SHP77 treated with DMSO at 0.1 percent for 48 hours (cell line): Measurements from ENCODE around the gene KPNA3.
"Not testable (repeated sequence)": the region's sequence is repeated elsewhere in the genome, so short reads cannot be mapped to it uniquely, and the experiment has no call there.

ENCODE experiments used
- DNase-seq: peaks from one replicate; lab custom pipeline; 2025; lab: John Stamatoyannopoulos, UW

Gene KPNA3

DNA sequence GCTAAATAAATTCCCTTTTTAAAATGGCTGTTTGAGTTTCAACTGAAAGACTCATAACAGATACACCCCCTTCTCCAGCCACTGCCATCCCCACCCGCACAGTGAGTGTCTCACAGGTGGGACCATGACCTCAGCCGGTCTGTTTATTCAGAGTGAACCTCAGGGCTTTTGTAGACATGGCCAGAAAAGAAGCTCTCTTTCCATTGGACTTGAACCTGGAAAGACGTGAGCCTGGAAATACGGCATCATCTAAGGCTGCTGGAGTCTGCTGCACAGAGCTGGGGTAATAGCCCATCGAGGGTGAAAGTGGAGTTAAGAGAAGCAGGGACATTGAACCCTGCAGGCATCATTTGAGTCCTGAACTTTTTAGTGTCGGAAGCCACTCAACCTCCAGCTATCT lies 15.2 kb upstream of the KPNA3 start:
- DNase-seq, result no peak

DNA sequence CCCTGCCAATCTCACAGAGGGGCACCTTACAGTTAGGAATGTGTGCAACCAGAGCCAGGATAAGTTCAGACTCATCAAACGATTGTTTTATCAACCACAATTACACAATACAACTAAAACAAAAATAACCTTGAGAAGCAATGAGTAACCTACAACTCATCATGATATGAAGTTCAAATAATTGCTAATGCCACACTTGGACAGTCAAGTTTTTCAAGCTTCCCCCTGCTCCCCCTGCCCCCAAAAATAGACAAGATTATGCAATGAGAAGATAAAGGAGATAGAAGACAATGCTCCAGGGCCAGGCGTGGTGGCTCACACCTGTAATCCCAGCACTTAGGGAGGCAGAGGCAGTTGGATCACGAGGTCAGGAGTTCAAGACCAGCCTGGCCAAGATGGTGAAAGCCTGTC lies 13.6 kb upstream of the KPNA3 start:
- no peak for DNase-seq

DNA sequence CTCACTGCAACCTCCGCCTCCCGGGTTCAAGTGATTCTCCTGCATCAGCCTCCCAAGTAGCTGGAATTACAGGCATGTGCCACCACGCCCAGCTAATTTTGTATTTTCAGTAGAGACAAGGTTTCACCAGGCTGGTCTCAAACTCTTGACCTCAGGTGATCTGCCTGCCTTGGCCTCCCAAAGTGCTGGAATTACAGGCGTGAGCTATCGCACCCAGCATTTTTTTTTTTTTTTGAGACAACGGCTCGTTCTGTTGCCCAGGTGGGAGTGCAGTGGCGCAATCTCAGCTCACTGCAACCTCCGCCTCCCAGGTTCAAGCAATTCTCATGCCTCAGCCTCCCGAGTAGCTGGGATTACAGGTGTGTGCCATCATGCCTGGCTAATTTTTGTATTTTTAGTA lies 10.6 kb upstream of the KPNA3 start:
- DNase-seq, result not testable (repeated sequence)

DNA sequence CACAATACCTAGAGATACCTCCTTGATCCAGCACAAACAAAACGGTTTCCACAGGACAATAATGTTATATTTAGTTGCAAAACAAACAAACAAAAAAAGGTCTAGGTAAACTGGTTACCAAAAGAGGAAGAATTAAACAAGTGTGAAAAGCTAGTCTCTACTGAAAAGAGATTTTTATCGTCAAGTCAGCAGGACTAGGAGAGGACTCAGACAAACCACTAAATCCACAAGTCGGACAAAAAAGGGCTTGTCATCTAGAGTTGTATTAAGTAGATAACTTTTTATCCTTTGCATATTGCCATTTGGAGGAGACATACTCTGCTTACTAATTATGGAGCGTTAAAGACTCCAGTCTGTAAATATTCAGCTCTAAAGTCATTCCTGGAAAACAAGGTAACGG lies 9.9 kb upstream of the KPNA3 start:
- DNase-seq, result no peak

DNA sequence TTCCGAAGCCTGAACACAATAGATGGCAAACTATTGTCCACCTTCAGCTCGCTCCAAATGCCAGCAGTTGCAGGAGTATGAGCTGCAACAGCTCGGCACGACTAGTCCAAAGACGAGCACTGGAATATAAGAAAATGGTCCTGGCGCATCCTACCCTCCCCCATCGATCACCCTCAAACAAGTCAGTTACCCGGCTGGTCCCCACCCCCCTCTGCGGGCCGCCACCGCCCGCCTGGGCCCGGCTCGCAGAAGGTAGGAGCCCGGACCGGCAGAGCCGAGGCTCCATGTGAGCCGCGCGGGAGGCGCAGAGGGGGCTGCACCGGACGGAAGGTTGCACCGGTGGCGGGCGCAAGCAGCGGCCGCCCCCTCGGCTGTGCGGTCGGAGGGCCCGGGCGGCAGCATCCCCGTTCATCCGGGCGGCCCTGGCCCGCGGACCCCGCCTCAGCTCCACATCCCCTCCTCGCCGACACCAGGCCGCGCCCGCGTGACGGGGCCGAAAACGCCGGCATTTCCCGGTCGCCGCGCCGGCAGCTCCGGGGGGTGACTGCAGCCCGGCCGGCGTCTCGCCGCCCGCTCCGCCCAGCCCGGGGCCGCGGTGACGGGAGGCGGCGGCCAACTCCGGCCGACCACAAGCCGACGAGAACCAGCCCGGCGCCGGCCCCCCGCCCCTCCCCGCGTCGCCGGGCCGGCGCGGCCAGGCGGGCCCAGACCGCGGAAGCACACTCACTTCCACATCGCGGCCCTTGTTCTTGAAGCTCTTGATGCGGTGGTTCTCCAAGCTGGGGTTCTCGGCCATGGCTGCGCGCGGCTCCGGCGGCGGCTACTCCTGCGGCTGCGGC lies 552 bp downstream of the KPNA3 start:
- DNase-seq, result peak; percentile 9

DNA sequence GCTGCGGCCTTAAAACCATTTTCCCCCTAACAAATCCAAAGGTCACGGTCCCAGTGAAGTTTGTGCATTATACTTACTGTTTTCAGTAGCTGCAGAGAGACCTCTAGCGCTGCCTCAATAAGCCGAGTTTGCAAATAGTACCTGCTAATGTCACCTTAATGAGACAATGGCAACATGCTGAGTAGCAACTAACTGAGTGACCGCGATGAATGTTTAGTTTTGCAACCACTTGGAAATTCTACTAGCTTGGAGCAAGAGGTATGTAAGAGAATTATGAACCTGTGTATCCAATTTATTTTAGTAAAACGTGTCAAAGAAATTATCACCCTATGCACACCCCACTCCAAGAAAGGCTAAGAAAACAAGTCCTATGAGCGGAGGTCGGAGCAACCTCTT lies 1.2 kb downstream of the KPNA3 start:
- peak; percentile 9 for DNase-seq

DNA sequence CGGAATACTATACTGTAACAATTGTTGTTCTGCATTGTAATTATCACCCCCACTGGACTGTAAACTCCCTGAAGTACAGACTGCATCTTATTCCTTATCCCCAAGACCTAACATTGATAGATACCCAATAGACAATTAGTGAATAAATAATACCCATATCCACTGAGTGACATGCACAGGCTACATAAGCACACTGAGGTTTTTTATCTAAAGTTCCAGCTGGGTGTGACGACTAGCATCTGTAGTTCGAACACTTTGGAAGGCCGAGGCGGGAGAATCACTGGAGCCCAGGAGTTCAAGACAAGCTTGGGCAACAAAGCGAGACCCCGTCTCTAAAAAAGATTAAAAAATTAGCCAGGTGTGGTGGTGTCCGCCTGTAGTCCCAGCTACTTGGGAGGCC lies 2.5 kb downstream of the KPNA3 start:
- DNase-seq, result no peak

DNA sequence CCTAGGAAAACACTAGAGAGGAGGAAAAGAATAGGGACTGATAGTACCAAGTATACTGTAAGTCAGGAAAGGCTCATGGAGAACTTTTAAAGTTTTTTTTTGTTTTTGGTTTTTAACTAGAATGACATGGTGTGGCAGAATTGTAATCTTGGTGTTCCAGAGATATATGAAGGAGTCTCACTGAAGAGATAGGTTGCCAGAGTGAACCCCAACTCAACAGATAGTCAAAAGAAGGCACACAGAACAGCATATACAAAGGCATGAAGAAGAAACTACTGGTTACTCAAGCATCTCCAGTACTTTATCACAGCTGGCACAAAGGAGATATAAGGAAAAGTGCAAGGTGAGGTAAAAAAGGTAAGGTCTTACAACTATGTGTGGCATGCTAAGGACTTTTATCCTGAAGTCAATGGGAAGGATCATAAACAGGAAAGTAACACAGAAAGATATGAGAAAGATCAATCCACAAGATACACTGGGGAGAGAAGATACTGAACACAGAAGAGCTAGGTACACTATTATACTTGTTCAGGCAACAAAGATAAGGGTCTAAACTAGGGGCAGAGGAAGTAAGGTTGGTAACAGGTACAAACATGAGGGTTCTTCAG lies 6.0 kb downstream of the KPNA3 start:
- DNase-seq, result no peak

DNA sequence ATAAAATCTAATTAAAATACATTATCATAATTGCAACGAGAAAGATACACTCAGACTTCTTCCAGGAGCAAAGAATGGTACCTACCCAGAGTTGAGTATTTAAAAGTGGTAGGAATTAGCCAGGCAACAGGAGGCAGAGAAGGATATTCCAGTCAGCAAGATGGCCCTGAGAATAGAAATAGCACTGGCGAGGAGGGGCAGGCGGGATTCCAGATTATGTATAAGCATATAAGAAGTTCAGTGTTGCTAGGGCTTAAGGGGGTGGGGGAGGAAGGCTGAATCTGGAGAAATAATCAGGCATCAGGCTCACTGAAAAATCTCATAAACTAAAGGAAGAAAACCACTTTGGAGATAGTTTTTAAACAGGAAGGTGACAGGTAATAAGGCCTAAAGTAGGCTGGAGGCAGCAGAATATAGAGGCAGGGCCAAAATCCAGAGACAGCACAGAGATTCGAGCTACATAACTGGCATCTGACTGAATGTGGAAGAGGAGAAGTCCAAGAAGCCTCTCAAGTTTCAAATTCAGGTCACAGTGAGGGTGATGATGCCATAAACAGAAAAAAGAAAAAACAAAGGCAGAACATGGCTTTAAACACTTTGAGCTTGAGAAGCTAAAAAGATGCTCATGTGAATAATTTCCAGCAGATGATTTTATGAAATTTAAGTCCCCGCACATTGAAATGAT lies 7.5 kb downstream of the KPNA3 start:
- no peak for DNase-seq

DNA sequence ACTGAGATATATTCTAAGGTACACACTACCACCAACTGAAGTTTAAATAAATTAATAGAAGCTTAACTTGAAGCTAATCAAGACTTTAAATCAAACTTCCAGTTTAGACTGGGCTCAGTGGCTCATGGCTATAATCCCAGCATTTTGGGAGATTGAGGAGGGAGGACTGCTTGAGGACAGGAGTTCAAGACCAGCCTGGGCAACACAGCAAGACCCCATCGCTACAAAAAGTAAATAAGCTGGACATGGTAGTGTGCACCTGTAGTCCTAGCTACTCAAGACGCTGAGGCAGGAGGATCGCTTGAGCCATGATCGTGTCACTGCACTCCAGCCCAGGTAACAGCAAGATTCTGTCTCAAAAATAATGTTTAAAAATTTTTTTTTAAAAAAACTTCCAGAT lies 8.6 kb downstream of the KPNA3 start:
- DNase-seq, result no peak

DNA sequence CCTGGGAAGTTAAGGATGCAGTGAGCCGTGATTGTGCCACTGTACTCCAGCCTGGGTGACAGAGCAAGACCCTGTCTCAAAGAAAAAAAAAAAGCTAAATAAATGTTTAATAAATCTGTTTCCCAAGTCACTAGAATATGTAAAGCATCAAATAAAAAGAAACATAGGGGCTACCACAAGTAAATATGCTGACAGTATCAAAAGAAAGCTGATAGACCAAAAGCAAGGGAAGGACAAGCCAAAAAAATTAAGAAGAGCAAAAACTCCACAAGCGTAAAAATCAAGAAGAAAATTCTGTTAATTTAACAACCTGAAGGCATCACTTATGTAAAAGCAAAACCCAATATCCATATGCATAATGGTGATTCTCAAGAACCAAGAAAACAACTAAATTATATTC lies 9.7 kb downstream of the KPNA3 start:
- no peak for DNase-seq

DNA sequence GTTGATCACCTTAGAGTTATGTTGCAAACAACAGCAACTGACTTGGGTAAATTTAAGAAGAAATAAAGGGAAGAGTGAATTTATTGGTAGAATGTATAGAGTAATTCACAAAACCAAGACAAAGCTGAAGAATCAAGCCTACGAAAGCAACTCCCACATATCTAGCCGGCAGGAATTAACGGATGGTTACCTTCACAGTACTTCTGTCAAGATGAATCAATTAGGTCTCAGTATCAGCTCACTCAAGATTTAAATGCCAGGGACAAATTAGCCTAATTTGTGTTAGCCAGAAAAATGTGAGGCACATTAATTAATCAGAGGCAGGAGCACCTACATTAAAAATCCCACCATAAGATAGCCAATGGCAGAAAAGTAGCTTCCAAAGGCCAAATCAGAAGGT lies 10.7 kb downstream of the KPNA3 start:
- no peak for DNase-seq

DNA sequence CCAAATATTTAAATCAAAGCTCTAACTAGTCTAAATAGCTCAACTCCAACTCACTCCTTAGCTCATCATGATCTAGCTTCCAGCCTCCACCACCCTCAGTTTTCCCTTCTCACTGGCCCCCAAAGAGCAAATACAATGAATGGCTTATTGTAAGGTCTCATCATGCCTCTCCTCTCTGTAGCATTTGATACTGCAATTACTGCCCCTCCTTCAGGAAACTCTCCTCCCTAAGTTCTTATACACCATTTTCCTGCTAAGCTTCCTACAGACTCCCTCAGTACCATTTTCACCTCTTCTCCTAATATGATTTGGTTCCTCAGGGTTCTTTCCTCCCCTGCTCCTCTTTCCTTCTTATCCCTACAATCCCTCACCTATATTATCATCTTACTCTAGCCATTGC lies 12.8 kb downstream of the KPNA3 start:
- DNase-seq, result no peak

DNA sequence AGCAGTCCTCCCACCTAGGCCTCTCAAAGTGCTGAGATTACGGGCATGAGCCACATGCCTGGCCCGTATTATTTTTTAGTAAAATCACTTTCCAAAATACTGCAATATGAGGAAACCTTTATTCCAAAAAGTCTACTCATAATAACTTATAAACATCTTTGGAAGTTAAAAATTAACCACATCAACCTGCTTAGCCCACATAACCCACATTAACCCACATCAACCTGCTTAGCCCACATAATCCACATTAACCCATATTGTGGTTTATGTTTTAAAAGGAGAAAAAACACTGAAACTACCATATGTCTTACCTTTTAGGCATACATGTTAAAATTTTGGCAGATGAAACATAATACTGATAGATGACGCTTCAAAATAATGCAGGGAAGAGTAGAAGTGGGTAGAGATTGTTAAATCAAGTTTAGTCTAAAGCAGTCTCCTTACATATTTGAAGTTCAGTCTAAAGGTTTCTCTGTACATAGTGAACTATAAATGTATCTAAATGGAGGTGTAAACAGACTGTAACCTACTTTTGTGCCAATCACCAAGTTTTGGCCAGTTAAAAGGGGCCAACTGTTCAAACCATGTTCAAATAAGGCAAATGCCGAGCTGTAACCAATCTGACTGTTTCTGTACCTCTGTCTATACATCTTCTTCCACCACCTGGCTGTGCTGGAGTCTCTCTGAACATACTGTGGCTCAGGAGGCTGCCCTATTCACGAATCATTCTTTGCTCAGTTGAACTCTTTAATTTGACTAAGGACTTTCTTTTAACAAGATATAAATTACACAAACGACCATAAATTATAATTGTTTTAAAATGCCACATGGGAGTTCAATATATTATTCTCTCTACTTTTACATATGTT lies 14.5 kb downstream of the KPNA3 start:
- DNase-seq, result no peak

DNA sequence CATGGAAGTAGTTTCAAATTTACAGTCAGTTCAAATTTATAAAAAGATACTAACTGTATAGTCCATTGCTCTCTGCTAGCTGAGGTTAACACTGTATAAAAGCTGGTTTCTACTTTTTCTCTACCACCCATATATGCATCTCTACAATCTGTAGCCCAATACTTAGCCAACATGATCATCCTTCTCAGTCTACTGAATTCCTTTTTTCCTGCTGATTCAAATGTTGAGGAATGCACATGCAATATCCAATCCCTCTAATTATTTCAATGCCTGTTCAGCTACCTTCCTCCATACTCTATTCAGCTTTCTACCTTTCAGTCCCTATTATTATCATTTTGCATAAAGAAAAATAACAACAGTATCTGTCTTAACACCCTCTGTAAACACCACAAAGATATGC lies 15.6 kb downstream of the KPNA3 start:
- no peak for DNase-seq

DNA sequence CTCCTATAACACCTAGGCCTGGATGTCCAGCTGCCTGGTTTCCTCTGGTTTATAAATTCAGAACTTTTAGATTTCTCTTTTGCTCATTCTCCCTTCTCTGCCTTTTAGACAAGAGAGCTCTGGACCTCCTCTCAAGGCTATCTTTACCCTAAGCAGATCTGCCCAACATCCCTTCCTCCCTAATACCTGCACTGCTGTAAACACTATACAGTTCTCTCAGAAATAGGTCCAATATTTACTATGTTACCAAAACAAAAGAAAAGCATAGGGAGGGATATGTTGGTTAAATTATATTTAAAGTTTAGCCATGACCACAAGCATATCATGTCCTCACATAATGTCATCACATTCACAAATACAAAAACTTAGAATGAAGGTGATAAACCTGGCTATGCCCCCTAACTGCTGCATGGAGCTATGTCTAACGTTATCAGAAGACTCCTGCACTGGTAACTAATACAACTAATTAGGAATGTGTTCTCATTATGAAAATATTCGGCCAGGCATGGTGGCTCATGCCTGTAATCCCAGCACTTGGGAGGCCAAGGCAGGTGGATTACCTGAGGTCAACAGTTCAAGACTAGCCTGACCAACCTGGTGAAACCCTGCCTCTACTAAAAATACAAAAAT lies 18.0 kb downstream of the KPNA3 start:
- DNase-seq, result no peak

DNA sequence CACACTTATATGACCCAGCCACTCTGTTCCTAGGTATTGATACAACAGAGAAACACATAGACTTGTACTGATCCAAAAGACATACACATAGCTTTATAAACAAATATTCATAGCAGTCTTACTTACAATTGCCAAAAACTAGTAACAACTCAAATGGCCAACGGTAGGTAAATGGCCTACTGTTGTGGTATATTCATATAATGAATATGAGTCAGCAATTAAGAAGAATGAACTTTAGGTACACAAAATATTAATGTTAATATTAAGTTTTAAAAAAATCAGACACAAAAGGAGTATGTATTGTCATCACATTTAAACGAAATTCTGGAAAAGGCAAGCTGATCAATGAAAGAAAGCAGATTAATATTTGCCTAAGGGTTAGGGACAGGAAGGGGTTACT lies 19.7 kb downstream of the KPNA3 start:
- DNase-seq, result no peak

DNA sequence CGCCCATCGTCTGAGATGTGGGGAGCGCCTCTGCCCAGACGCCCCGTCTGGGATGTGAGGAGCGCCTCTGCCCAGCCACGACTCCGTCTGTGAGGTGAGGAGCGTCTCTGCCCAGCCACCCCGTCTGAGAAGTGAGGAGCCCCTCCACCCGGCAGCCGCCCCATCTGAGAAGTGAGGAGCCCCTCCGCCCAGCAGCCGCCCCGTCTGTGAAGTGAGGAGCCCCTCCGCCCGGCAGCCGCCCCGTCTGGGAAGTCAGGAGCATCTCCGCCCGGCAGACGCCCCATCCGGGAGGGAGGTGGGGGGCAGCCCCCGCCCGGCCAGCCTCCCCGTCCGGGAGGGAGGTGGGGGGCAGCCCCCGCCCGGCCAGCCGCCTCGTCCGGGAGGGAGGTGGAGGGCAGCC lies 30.7 kb downstream of the KPNA3 start:
- not testable (repeated sequence) for DNase-seq

DNA sequence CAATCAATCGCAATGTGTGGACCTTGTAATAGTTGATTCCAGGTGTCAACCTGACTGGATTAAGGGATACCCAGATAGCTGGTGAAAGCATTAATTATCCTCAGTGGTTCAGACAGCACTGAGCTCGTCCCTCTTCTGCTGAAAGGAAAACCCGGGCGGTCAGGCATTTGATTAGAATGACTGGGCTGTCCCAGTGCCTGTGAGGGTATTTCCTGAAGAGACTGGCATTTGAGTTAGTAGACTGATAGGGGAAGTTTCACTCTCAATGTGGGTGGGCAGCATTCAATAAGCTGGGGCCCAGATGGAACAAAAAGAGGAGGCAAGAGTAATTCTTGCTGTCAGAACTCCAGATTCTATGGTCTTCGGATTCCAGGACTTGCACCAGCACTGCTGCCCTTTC lies 31.9 kb downstream of the KPNA3 start:
- DNase-seq, result no peak

DNA sequence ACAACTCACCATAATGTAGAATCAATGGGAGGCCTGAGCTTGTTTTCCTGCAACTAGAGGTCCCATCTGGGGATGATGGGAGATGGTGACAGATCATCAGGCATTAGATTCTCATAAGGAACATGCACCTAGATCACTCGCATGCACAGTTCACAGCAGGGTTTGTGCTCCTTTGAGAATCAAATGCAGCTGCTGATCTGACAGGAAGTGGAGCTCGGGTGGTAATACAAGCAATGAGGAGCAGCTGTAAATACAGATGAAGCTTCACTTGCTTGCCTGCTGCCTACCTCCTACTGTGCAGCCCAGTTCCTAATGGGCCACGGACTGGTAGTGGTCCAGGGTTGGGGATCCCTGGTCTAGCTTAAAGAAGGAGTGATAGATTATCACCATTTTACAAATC lies 33.0 kb downstream of the KPNA3 start:
- no peak for DNase-seq

DNA sequence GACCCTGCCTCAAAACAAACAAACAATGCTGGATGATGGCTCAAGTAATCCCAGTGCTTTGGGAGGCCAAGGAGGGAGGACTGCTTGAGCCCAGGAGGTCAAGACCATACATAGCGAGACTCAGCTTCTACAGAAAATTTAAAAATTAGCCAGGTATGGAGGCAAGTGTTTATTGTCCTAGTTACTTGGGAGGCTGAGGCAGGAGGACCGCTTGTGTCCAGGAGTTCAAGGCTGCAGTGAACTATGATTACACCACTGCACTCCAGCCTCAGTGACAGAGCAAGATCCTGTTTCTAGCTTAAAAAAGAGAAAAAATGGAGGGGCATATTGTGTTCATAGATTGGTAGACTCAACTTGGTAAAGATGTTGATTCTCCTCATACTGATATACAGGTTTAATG lies 36.2 kb downstream of the KPNA3 start:
- DNase-seq, result no peak

DNA sequence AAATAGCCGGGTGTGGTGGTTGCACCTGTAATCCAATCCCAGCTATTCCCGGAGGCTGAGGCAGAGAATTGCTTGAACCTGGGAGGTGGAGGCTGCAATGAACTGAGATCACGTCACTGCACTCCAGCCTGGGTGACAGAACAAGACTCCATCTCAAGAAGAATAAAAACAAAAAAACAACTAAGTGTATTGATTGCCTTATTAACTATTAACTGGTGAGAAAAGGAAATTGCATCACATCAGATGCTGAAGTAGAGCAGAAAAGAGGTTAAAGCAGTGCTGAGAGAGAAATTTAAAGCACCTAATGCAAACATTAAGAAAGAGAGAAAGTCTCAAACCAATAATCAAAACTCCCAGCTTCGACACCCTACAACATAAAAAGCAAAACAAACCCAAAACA lies 38.3 kb downstream of the KPNA3 start:
- no peak for DNase-seq
